GM04504 (cell line): ENCODE measurements around the gene RIC8A.
A peak's percentile ranks its signal among the peaks of the same experiment; 100 is the strongest.
"Not testable (repeated sequence)": the region's sequence is repeated elsewhere in the genome, so short reads cannot be mapped to it uniquely, and the experiment has no call there.

Experiments
- DNase-seq: peaks from one replicate; pipeline ENCODE4 v3.0.0-alpha.2; 2012; ENCODE audit warnings: low read depth

The RIC8A gene

DNA sequence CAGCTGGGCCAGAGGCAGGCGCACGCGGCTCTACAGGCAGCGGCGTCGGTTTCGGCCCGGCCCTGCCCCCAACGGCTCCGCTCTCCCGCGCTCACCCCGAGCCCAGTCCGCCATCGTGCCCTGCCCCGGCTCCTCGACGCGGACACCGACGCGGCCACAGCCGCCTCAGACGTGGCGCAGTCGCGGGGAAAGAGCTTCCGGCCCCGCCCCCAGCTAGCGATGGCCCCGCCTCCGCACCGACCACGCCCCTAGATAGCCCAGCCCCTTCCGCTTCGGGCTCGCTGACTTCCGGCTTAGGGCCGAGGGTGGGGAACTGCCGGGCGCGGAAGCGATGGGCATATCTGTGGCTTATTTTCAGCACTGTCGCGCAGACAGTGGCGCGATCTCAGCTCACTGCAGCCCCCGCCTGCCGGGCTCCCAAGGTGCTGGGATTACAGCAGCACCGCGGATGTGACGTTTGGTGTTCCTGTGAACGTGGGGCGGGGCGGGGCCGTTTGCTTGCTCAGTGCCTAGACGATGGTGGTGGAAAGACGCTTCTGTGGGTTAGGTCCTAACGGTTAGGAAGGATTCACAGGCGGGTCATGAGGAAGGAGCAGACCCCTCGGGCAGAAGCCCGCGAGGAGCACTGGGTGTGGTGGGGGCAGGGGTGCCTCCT is at the start of gene RIC8A, which contains the start of gene BET1L:
Gene RIC8A (plus strand): TSS at position 501 of the 655 bp plus-strand sequence. CDS start 1,147 bp downstream, outside the sequence.
Gene BET1L (minus strand): TSS at position 192 of the 655 bp plus-strand sequence. CDS start 78 bp downstream, at position 114.
- peak; percentile 96 for DNase-seq

DNA sequence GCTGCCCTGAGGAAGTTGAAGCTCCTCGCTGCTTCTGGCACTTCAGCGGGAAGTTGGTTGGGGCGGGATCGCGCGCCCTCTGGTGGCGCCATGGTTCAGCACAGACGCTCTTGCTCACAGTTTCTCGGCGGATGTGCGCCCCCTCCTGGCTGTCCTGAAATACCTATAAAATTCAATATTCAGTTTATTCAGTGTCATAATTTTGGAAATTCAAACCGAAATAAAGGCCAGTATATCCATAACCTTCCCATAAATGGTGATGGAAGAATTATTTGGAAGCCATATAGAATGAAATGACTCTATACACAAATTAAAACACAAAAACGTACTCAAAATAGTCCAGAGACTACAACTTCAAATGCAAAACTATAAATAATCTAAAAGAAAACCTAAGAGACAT is 27.3 kb upstream of the RIC8A start:
- DNase-seq, result not testable (repeated sequence)

DNA sequence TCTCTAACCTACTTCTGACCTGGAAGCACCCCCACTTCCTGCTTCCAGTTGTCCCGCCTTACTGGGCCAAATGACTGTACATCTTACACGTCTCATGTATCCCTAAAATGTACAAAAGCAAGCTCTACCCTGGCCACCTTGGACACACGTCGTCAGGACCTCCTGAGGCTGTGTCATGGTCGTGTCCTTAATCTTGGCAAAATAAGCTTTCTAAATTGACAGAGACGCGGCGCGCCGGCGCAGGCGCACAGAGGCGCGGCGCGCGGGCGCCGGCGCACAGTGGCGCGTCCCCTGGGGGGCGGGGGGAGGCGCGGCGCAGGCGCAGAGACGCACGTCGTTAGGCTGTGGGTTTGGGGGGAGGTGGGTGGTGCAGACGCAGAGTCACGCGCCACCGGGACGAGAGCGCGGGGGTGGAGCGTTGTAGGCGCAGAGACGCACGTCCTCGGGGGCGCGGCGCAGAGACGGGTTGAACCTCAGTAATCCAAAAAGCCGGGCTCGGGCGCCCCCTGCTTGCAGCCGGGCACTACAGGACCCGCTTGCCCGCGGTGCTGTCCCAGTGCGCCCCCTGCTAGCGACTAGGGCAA is 18.2 kb upstream of the RIC8A start:
- DNase-seq, result not testable (repeated sequence)

DNA sequence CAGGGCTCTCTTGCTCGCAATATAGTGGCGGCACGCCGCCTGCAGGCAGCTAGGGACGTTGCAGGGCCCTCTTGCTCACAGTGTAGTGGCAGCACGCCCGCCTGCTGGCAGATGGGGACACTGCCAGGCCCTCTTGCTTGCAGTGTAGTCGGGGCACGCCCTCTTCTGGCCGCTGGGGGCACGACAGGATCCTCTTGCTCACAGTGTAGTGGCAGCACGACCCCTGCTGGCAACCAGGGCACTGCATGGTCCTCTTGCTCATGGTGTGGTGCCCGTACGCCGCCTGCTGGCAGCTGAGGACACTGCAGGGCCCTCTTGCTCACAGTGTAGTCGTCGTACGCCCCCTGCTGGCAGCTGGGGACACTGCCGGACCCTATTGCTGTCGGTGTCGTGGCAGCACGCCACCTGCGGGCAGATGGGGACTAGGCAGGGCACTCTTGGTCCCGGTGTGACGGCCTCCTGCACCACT is 17.6 kb upstream of the RIC8A start:
- not testable (repeated sequence) for DNase-seq

DNA sequence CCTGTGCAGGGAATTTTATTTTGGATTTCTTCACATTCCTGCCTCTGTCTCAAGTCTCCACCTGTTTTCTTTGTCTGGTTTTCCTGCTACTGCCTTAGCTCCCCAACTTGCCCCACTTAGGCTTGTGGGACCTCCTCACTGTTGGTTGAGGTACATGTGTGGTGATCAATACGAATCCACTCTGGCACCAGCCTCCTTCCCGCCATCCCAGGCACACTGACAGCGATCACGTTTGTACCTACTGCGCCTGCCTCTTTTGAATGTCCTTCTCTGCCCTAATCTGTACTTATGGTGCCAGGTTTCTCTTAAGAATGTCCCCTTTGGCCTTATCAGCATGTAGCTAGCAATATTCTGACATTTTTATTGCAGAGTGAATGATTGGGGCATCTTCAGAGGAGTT is 17.0 kb upstream of the RIC8A start:
- not testable (repeated sequence) for DNase-seq

DNA sequence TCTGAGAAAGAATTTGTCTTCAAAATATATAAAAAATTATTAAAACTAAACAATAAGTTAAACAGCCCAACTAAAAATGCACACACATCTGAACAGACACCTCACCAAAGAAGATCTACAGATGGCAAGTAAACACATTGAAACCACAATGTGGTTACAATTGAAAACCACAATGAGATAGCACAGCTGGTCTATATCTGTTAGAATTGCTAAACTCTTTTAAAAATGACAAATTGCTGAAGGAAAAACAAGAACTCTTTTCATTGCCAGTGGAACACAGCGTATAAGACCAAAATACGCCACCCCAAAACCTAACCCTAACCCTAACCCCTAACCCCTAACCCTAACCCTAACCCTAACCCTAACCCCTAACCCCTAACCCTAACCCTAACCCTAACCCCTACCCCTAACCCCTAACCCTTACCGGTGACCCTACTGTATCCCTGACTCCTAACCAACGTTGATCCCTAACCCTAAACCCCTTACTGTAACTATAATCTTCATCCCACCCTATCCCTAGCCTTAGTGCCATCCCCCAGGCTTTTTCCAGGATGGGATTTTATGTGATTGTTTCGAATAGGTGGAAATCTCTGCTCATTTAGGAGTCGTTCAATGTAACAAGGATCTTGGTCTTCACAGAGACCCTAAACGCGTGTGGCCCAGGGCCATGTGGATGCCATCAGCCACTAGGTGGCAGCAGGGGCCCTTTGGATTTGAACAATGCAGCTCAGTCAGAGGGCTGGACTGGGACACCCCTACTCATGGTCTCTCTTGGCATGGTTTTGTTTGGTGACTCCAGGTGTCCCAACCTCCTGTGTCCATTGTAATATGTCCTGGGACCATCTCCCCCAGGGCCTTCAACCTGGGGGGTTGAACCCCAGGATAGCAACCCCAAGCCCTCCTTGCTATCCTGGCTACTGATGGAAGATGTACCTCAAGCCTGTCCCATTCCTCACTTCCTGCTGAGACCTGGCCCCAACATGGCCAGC is 15.7 kb upstream of the RIC8A start:
- not testable (repeated sequence) for DNase-seq

DNA sequence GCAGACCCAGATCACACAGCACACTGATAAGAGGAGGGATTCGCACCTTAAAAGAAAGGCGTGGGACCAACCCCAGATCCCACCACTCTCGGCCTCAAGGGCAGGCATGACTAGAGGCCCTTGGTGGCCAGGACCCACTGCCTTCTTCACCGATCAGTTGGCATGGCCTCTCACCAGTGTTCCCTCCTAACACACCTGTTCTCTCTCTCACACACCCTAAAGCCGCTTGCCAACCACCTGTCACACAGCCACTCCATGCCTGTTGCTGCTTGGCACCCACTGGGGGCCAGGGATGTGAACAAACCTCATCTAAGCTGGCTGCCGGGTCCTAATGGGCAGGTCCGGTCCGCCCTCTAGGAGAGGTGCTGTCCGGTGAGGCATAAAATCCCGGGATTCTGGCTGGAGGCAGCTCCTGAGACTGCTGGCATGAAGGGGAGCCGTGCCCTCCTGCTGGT is 14.8 kb upstream of the RIC8A start, which contains the start of gene SCGB1C1:
Gene SCGB1C1 (plus strand): TSS at position 405 of the 455 bp plus-strand sequence. CDS start 22 bp downstream, at position 427.
- DNase-seq, result not testable (repeated sequence)

DNA sequence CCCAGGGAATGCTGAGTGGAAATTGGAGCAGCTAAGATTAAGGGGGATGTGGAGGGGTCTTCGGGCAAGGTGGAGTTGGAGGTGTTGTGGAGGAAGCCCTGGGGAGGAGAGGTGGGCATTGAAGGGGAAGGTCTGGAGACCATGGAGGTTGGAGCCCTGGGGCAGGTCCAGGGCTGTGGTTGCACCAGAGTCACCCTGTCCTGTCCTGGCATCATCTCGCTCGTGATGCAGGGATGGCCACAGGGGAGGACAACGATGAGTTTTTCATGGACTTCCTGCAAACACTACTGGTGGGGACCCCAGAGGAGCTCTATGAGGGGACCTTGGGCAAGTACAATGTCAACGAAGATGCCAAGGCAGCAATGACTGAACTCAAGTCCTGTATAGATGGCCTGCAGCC is 14.0 kb upstream of the RIC8A start:
- not testable (repeated sequence) for DNase-seq

DNA sequence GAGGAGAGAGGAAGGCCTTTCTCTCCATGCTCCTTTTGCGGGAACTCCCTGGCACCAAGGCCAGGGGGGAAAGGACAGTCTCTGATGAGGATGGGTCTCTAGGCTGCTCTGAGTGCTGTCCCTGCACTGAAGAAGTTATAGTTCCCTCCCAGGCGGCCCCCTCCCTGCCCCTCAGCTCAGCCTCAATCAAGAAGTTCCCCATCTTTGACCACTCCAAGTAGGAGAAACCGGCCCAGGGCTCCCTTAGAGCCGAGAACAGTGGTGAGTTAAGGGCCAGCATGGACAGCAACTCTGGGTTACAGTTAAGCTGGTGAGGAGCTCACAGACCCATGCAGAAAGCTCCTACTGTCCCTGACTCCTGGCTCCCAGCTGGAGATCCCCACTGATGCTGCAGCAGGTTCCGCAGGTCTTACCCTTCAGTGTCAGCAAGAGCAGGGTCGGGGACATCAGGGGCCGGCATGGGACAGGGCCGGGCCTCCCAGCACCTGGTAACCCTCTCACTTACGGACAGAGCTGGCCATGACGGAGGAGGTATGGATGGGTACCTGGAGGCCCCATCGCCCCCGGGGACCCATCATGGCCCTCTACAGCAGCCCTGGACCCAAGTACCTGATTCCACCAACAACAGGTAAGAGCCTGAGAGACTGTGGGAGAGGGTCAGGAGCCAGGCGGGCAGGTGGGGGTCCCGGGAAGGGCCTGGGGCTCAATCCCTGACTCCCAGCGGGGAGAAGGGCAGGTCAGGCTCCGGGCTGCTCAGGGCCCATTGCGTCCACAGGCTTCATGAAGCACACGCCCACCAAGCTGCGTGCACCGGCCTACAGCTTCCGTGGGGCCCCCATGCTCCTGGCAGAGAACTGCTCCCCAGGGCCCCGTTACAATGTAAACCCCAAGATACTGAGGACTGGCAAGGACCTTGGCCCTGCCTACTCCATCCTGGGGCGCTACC is 10.4 kb upstream of the RIC8A start:
- no peak for DNase-seq

DNA sequence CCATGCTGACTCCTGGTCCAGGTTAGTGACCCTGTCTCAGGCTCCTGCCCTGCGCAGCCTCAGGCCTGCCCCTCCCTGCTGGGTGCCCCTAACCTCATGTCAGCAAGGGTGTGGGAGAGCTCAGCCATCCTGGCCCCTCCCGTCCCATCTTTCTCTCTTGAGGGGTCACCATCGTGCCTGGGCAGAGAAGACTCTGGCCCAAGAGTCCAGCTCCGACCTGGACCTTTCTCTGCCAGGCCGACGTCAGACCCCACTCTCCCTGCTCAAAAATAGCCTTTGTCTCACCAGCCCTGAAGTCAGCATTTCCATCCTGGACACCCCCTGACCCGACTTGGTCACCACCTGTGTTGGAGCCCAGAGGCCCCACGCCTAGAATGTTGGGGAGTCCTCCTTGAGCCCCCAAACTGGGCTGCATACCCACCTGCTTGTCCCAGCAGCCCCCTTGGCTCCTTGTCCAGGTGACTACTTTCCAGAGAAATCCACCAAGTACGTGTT is 9.7 kb upstream of the RIC8A start:
- DNase-seq, result no peak

DNA sequence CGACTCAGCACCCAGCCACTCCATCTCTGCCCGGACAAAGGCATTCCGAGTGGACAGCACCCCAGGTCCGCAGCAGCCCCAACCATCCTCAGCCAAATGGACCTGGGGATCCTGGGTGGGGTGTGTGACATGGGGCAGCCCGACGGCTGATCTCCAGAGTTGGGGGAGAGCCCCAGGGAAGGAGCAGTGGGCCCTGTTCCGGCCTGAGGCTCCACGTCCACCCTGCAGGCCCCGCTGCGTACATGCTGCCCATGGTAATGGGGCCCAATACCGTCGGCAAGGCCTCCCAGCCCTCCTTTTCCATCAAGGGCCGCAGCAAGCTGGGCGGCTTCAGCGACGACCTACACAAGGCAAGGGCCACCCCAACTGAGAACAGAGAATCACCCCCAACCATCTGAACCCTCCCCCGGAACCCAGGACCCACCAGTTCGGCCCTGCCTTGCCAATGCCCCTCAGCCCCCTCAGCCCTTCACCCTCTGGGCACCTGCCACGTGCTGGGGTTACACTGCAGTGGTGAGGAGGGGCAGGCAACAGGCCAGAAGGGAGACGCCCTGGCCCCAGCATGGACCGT is 9.2 kb upstream of the RIC8A start:
- no peak for DNase-seq

DNA sequence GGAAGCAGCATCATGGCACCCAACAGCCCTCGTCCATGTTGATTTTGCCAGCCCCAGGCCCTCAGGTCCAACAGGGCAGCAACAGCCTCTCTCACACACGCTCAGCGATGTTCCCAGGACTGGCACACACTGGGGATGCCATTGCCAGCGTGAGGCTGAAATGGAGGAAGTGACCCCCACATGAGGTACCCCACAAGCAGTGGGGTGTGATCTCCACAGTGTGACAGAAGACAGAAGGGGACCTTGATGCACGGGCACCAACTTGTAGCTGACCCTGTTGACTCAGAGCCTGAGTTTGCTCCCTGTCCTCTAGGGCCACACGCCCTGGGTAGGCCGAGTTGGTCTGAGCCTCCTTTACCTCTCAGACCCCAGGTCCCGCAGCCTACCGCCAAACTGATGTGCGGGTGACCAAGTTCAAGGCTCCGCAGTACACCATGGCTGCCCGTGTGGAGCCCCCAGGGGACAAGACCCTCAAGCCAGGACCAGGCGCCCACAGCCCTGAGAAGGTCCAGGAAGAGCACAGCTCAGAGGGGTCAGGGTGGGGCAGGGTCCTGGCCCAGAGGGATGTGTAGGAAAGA is 8.4 kb upstream of the RIC8A start:
- DNase-seq, result no peak

DNA sequence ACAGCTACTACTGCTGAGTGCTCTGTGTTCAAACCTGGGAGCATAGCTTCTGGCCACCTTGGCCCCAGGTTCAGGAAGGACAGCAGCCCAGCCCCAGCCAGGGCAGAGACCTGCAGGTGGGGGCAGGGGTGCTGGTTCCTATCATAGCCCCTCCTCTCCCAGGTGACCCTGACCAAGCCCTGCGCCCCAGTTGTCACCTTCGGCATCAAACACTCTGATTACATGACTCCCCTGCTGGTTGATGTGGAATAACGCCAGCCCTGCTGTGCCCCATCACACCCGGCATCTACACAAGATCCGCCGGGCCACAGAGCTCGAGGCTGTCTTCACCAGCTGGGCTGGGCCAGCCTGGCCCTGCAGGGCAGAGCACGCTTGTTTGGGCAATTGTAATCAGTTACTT is 7.7 kb upstream of the RIC8A start:
- DNase-seq, result no peak

DNA sequence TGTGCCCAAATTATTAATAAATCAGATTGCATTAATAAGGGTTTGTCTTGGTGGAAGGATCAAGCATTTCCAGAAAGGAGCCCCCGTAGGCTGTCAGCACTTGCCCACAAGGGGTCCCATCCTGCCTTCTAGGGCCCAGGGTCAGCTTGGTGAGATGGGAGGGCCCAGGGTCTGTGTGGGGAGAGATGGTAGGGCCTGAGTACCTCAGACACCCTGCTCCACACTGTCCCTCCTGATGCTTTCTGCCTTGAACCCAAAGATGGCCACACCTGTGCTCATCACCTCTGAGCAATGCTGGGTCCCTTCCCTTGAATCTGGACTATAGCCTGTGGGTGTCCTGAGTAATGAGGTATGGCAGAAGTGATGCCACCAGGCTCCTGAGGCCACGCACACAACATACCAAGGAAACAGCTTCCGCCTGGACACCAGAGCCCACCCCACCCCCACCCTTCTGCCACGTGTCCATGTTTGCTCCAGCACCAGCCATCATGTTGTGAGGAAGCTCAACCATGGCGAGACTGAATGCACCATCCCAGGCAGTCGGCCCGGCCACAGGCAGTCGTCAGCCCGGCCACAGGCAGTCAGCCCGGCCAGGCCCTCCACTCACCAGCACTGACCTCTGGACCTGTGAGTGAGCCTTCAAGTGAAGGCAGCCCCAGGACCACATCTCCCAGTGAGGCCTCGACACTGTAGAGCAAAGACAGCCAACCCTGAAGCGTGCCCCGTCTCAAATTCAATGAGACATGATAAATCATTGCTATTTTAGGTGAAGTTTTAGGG is 7.1 kb upstream of the RIC8A start:
- DNase-seq, result no peak

DNA sequence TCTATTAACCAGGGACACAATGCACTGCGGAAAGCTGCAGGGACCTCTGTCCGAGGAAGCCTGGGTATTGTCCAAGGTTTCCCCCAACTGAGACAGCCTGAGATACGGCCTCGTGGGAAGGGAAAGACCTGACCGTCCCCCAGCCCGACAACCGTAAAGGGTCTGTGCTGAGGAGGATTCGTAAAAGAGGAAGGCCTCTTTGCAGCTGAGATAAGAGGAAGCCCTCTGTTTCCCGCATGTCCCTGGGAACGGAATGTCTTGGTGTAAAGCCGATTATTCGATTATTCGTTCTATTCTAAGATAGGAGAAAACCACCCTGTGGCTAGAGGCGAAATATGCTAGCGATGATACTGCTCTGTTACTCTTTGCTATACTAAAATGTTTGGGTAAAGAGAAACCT is 5.5 kb upstream of the RIC8A start:
- no peak for DNase-seq

DNA sequence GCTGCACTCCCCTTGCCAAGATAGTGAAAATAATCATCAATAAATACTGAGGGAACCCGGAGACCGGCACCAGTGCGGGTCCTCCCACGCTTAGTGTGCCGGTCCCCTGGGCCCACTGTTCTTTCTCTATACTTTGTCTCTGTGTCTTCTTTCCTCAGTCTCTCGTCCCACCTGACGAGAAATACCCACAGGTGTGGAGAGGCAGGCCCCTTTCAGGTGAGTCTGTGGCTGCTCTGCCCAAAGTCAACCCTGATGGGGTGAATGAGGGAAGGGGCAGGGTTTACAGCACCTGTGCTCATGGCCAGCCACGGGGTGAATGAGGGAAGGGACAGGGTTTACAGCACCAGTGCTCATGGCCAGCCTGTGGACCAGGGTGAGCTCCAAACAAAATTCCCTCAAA is 5.0 kb upstream of the RIC8A start:
- no peak for DNase-seq

DNA sequence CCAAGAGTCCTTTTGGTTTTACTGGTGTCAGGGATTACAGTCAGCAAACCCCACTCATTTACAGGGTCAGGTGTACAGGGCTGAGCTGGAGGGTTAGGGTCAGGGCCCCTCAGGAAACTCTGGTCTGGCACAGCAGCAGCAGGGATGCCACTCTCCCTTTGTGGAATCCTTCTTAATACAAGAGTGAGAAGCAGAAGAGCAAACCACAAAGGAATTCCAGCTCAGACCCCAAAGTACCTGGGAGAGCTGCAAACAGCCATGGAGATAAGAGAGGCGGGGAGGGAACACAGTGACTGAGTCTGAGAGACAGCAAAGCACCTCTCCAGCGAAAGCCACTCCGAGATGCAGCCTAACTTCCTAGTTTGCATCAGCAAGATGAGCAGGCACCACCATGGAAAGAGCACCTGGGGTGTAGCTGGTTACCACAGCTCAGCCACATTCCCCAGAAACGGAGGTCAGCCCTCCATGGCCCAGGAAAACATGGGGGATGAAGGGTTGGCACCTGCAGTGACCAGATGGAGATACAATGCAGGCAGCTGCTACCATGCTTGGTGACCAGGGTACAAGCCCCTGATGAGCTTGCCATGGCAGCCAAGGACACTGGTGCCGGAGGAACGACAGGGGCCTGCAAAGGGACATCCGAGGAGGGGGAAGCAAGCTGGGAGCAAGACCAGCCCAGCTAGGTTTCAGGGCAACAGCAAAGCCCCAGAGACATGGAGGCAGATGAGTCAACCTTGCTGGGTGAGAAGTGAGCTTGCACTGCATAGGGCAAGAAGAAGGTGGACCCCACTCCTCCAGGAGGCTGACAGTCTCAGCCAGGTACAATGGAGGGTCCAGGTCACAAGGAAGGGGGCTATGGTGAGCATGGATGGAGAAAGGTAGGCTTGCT is 4.2 kb upstream of the RIC8A start:
- DNase-seq, result no peak

DNA sequence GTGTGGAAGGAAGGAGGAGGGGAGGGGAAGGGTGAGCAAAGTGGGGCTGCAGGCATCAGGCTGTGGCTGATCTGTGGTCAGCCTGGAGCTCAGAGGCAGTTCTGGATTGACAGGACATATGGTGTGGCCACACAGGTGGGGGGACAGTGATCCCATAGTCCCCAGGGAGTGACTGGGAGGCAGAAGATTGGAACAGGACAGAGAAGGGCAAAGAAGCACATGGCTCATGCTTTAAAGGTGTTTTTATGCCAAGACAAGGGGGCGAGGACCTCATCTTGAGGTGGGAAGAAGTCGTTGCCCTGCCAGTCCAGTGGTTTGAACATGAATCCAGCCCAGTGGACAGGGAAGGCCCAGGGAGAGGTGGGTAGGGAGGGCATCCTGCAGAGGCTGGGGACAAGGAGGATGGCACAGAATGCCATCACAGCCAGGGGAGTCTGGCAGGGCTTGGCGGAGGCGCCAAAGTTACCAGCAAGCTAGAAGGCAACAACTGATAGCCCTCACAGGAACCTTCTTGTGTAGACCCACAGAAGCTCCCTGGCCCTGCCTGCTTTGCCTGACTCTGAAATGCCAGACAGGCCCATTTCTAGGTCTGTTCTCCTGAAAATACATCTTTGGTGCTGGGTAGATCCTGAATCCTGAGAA is 3.4 kb upstream of the RIC8A start:
- DNase-seq, result no peak
